Trophoblast cell (in vitro differentiated cells and primary cell): ENCODE data around the gene HS3ST3A1.
A peak's percentile ranks its signal among the peaks of the same experiment; 100 is the strongest.
"Not testable (repeated sequence)": the region's sequence is repeated elsewhere in the genome, so short reads cannot be mapped to it uniquely, and the experiment has no call there.

ENCODE experiments used
- DNase-seq, 2 donors: peaks; one replicate each; pipeline ENCODE4 v3.0.0-alpha.2; 2016
- H2AFZ ChIP-seq: 2 replicates; pipeline ENCODE4 v1.6.1; 2013; ENCODE audit warnings: low read length, moderate library complexity, mild to moderate bottlenecking; ENCODE audit not compliant: insufficient read depth, poor library complexity
- H2AK5ac ChIP-seq: 2 replicates; pipeline ENCODE4 v1.6.1; 2013; ENCODE audit warnings: mild to moderate bottlenecking, low read length
- H2BK120ac ChIP-seq: 2 replicates; pipeline ENCODE4 v1.6.1; 2013; ENCODE audit warnings: low read length, mild to moderate bottlenecking, moderate library complexity; ENCODE audit not compliant: insufficient read depth, poor library complexity
- H2BK12ac ChIP-seq: 2 replicates; pipeline ENCODE4 v1.6.1; 2013; ENCODE audit warnings: mild to moderate bottlenecking, low read length, moderate library complexity
- H2BK5ac ChIP-seq: 2 replicates; pipeline ENCODE4 v1.6.1; 2013; ENCODE audit warnings: low read length, low read depth, moderate library complexity, mild to moderate bottlenecking; ENCODE audit not compliant: poor library complexity
- H3K14ac ChIP-seq: 2 replicates; pipeline ENCODE4 v1.6.1; 2013; ENCODE audit warnings: mild to moderate bottlenecking, low read length
- H3K18ac ChIP-seq: 2 replicates; pipeline ENCODE4 v1.6.1; 2013; ENCODE audit warnings: mild to moderate bottlenecking, low read length
- H3K23ac ChIP-seq: 2 replicates; pipeline ENCODE4 v1.6.1; 2013; ENCODE audit warnings: low read length
- H3K27ac ChIP-seq: 2 replicates; pipeline ENCODE4 v1.5.1; 2013; ENCODE audit warnings: low read depth, mild to moderate bottlenecking, inconsistent platforms, low read length, moderate library complexity
- H3K27me3 ChIP-seq: 2 replicates; pipeline ENCODE4 v1.6.1; 2013; ENCODE audit warnings: inconsistent platforms, mild to moderate bottlenecking, low read length, moderate library complexity; ENCODE audit not compliant: insufficient read depth
- H3K36me3 ChIP-seq, 2 experiments: 1 replicate in 1 of 2; 2 replicates in 1 of 2; pipeline ENCODE4 v1.6.1; 2013; ENCODE audit warnings: low read length in 2 of 2, mild to moderate bottlenecking in 2 of 2, moderate library complexity in 1 of 2; ENCODE audit not compliant: insufficient read depth in 2 of 2, control insufficient read depth in 1 of 2
- H3K4ac ChIP-seq: 2 replicates; pipeline ENCODE4 v1.6.1; 2013; ENCODE audit warnings: low read depth, mild to moderate bottlenecking, low read length, moderate library complexity
- H3K4me1 ChIP-seq, 2 experiments: 1 replicate in 1 of 2; 2 replicates in 1 of 2; pipeline ENCODE4 v1.6.1; 2013; ENCODE audit warnings: low read length in 2 of 2, mild to moderate bottlenecking in 2 of 2, moderate library complexity in 1 of 2; ENCODE audit not compliant: insufficient read depth in 2 of 2, control insufficient read depth in 1 of 2
- H3K4me2 ChIP-seq: 2 replicates; pipeline ENCODE4 v1.6.1; 2013; ENCODE audit warnings: inconsistent platforms, mild to moderate bottlenecking, low read length, moderate library complexity
- H3K4me3 ChIP-seq: 2 replicates; pipeline ENCODE4 v1.5.1; 2013; ENCODE audit warnings: mild to moderate bottlenecking, low read depth, low read length, inconsistent platforms
- H3K79me1 ChIP-seq: one replicate; pipeline ENCODE4 v1.6.1; 2013; ENCODE audit warnings: low read length
- H3K79me2 ChIP-seq: 2 replicates; pipeline ENCODE4 v1.6.1; 2013; ENCODE audit warnings: low read length, mild to moderate bottlenecking; ENCODE audit not compliant: control insufficient read depth, insufficient read depth, poor library complexity
- H3K9ac ChIP-seq: 2 replicates; pipeline ENCODE4 v1.6.1; 2013; ENCODE audit warnings: mild to moderate bottlenecking, low read length
- H3K9me3 ChIP-seq: 2 replicates; pipeline ENCODE4 v1.6.1; 2013; ENCODE audit warnings: low read depth, mild to moderate bottlenecking, control low read depth, inconsistent platforms, low read length; ENCODE audit not compliant: insufficient read depth
- H4K12ac ChIP-seq: 2 replicates; pipeline ENCODE4 v1.6.1; 2013; ENCODE audit warnings: low read depth, mild to moderate bottlenecking, low read length, moderate library complexity
- H4K8ac ChIP-seq: 2 replicates; pipeline ENCODE4 v1.6.1; 2013; ENCODE audit warnings: low read depth, mild to moderate bottlenecking, low read length, moderate library complexity
- H4K91ac ChIP-seq: one replicate; pipeline ENCODE4 v1.6.1; 2013; ENCODE audit warnings: low read depth, mild to moderate bottlenecking, low read length, moderate library complexity
- WGBS: extraction: QIAGEN DNeasy Blood & Tissue Kit; methylation state at CpG from one replicate; pipeline ENCODE4 v1.1.7; 2013; ENCODE audit warnings: missing lambda C conversion rate; ENCODE audit not compliant: insufficient read length, insufficient coverage; ENCODE audit errors: extremely low coverage; 5-methylcytosine and 5-hydroxymethylcytosine counted together

Gene HS3ST3A1

DNA sequence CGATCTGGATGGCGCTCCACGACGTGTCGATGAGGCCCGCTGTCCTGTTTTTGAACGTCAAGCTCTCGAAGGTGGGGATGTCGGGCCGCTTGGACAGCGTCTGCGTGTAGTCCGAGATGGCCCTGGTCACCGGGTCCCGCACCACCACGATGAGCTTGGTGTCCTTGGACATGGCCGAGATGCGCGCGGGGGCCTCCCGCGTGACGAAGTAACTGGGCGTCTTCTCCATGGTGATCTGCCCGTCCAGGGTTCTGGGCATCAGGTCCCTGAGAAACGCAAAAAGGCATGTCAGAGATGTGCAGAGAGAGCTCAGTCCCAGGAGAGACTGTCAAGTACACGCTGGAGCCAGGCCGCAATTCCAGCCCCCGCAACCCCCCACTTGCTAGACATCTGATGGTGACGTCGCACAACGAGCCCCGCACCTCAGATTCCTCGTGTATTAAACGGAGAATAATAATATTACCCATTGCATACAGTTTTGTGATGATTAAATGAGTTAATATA, 105.1 kb downstream of the HS3ST3A1 start:
- H3K9me3 ChIP-seq, H3K4me3 ChIP-seq, H3K27me3 ChIP-seq, H3K4ac ChIP-seq, H3K23ac ChIP-seq, DNase-seq, H2BK12ac ChIP-seq, H3K4me1 ChIP-seq, H2BK120ac ChIP-seq, H4K8ac ChIP-seq, H3K9ac ChIP-seq, H3K4me2 ChIP-seq, H3K79me2 ChIP-seq, H2BK5ac ChIP-seq, H3K79me1 ChIP-seq, H3K36me3 ChIP-seq, H3K18ac ChIP-seq, H2AK5ac ChIP-seq, H4K12ac ChIP-seq, H3K14ac ChIP-seq, H2AFZ ChIP-seq, H4K91ac ChIP-seq, H3K27ac ChIP-seq: not testable (repeated sequence)
- no CpG with 5 or more reads among the region's 35 CpGs for WGBS

DNA sequence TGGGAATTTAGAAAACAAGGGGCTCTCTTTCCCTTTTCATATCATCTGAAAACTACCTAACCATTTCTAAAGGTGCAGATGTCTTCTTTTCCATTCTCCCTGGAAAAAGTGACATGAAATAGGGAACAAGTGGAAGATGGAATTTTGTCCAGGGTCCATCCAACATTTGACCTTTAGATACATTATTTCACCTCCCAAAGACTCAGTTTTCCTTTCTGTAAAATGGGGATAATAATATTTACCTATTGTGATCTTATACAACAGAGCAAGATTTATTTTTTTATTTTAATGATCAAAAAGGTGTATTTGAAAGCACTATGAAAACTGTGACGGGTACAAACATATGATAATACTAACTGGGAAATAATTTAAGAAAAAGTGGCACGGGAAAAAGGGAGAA, 106.3 kb downstream of the HS3ST3A1 start:
- Histone ChIP-seq H3K27ac (no peak overlapping the region), H2BK5ac (no peak overlapping the region), H3K14ac (no peak overlapping the region), H3K4ac (no peak overlapping the region), H3K4me1 (no peaks in the 10 kb centered on the region), H2AFZ (no peak overlapping the region), H3K36me3 (no peaks in the 10 kb centered on the region), H3K23ac (no peak overlapping the region), H2BK12ac (no peak overlapping the region), H3K9me3 (no peaks in the 10 kb centered on the region), H3K27me3 (no peaks in the 10 kb centered on the region), H4K8ac (no peak overlapping the region), H2BK120ac (no peak overlapping the region), H4K12ac (no peak overlapping the region), H3K18ac (no peak overlapping the region), H3K79me1 (no peaks in the 10 kb centered on the region), H3K4me2 (no peak overlapping the region), H4K91ac (no peak overlapping the region), H3K9ac (no peak overlapping the region), H3K79me2 (no peaks in the 10 kb centered on the region), H2AK5ac (no peak overlapping the region), H3K4me3 (no peak overlapping the region)
- no CpG with 5 or more reads among the region's 2 CpGs for WGBS
- no peak for DNase-seq

DNA sequence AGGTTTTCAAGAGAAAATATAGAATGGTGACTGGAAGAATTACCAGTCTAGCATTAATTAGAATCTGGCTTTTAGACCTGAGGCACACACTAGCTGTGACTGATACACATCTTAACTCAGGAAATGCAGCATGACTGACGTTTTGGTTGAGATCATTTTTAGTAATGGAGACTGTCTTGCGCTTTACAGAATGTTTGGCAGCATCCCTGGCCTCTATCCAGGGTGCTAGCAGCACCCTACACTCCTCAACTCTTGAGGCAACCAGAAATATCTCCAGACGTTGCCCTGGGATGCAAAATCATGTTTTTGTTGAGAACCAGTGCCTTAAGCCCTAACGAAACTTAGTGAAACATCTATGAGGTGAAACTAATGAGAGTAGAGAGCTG, 109.0 kb downstream of the HS3ST3A1 start:
- no peak overlapping the region for H2BK120ac ChIP-seq
- H3K23ac ChIP-seq: peak overlapping the region; percentile 69
- H2AK5ac ChIP-seq: no peak overlapping the region
- DNase-seq: no peak
- H2BK12ac ChIP-seq: no peak overlapping the region
- no peaks in the 10 kb centered on the region for H3K27me3 ChIP-seq
- H2AFZ ChIP-seq: no peak overlapping the region
- no CpG with 5 or more reads among the region's 4 CpGs for WGBS
- H3K14ac ChIP-seq: no peak overlapping the region
- H3K4me2 ChIP-seq: no peak overlapping the region
- no peak overlapping the region for H4K91ac ChIP-seq
- H3K36me3 ChIP-seq: no peaks in the 10 kb centered on the region
- H3K18ac ChIP-seq: no peak overlapping the region
- no peak overlapping the region for H2BK5ac ChIP-seq
- H3K79me1 ChIP-seq: no peaks in the 10 kb centered on the region
- H3K9ac ChIP-seq: no peak overlapping the region
- no peaks in the 10 kb centered on the region for H3K9me3 ChIP-seq
- H3K4ac ChIP-seq: no peak overlapping the region
- H4K8ac ChIP-seq: no peak overlapping the region
- no peaks in the 10 kb centered on the region for H3K4me1 ChIP-seq
- no peak overlapping the region for H3K27ac ChIP-seq
- H3K79me2 ChIP-seq: no peaks in the 10 kb centered on the region
- H3K4me3 ChIP-seq: no peak overlapping the region
- no peak overlapping the region for H4K12ac ChIP-seq

DNA sequence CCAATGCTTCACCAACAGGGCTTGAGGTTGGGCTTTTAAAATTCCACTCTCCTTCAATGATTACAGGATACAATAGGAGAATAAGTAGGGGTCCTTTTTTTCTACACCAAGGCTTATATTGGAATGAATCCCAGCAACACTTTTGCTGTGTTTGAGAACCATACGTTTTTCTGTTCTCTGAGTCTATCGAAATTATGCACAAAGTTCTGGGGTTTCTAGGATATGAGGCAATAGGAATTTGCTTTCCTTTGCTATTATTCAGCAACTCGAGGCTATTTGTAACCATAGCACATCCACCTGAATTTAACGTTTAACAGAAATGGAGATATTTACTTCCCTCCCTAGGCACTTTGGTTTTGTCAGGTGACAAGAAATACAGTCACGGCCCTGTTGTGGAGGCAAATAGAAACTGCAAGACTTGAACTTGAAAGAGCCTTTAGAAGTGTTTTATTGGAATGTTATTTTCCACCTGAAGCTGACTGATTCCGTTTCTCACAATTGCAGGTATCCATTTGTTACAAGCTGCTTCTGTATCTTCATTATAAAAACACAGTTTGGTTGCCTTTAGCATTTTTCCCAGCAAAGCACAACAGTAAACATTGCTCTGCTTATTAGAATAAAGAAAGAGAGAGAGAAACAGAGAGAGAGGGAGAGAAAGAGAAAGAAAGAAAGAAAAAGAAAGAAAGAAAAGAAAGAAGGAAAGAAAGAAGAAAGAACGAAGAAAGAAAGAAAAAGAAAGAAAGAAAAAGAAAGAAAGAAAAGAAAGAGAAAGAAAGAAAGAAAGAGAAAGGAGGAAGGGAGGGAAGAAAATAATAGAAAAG, 109.6 kb downstream of the HS3ST3A1 start:
- Histone ChIP-seq H2AFZ (no peak overlapping the region), H3K4me2 (no peak overlapping the region), H2BK12ac (no peak overlapping the region), H2BK120ac (no peak overlapping the region), H3K4me3 (no peak overlapping the region), H3K4me1 (no peaks in the 10 kb centered on the region), H3K23ac (no peak overlapping the region), H3K79me2 (no peaks in the 10 kb centered on the region), H3K36me3 (no peaks in the 10 kb centered on the region), H3K4ac (no peak overlapping the region), H3K27me3 (no peaks in the 10 kb centered on the region), H3K9me3 (no peaks in the 10 kb centered on the region), H4K12ac (no peak overlapping the region), H2AK5ac (no peak overlapping the region), H3K79me1 (no peaks in the 10 kb centered on the region), H2BK5ac (no peak overlapping the region), H4K8ac (no peak overlapping the region), H3K9ac (no peak overlapping the region), H3K27ac (no peak overlapping the region), H3K14ac (no peak overlapping the region), H4K91ac (no peak overlapping the region), H3K18ac (no peak overlapping the region)
- no peak for DNase-seq
- no CpG with 5 or more reads among the region's 7 CpGs for WGBS
